ENCODE results near the gene ZNF814. TPM values are rescaled to one million over a fixed set of nuclear protein-coding genes. Genes with fewer than 3 reads are reported as not detected.
"Not testable (repeated sequence)": the region's sequence is repeated elsewhere in the genome, so short reads cannot be mapped to it uniquely, and the experiment has no call there.

The ZNF814 gene
- total RNA-seq, 1 donor from 2014 or later: 56.2 TPM

- DNase-seq (ENCODE audit: low spot score in 2 of 2, unreplicated experiment in 2 of 2): no peak
- Mint-ChIP-seq H3K4me3 (no peak overlapping the region), H3K27ac (no peak overlapping the region), H3K9me3 (no peaks in the 10 kb centered on the region), H3K27me3 (ENCODE audit: low read depth) (no peaks in the 10 kb centered on the region), H3K36me3 (peaks cover 29% of the 10 kb centered on the region), H3K4me1 (no peaks in the 10 kb centered on the region)
- no peak for TF ChIP-seq CTCF (IDR thresholded peaks at IDR 0.05; ENCODE audit: unreplicated experiment)
Measured at GRCh38 chr19:57841122-57841763, 47.6 kb downstream of the ZNF814 start.

GRCh38 chr19:57838622-57839191 is 50.1 kb downstream of the ZNF814 start:
- peaks cover 27% of the 10 kb centered on the region for H3K36me3 Mint-ChIP-seq
- not testable (repeated sequence) for H3K9me3 Mint-ChIP-seq; DNase-seq (ENCODE audit: low spot score in 2 of 2, unreplicated experiment in 2 of 2); H3K27me3 Mint-ChIP-seq (ENCODE audit: low read depth); H3K27ac Mint-ChIP-seq; H3K4me1 Mint-ChIP-seq; H3K4me3 Mint-ChIP-seq

GRCh38 chr19:57836991-57837390 is 51.8 kb downstream of the ZNF814 start:
- not testable (repeated sequence) for DNase-seq (ENCODE audit: low spot score in 2 of 2, unreplicated experiment in 2 of 2); H3K4me3 Mint-ChIP-seq; H3K27me3 Mint-ChIP-seq (ENCODE audit: low read depth); H3K27ac Mint-ChIP-seq; H3K4me1 Mint-ChIP-seq; H3K9me3 Mint-ChIP-seq
- H3K36me3 Mint-ChIP-seq: peaks cover 22% of the 10 kb centered on the region

- peak in 1 of 2 experiments; percentile 87 for DNase-seq (ENCODE audit: low spot score in 2 of 2, unreplicated experiment in 2 of 2)
- Mint-ChIP-seq H3K27me3 (ENCODE audit: low read depth) (no peaks in the 10 kb centered on the region), H3K27ac (peak within 1 kb of the TSS; percentile 98), H3K4me1 (peaks cover 42% of the 10 kb centered on the region), H3K4me3 (peak within 1 kb of the TSS; percentile 88), H3K9me3 (no peaks in the 10 kb centered on the region), H3K36me3 (peaks cover 20% of the 10 kb centered on the region)
- TF ChIP-seq CTCF (IDR thresholded peaks at IDR 0.05; ENCODE audit: unreplicated experiment): peak; percentile 76
Measured at GRCh38 chr19:57830071-57830602, 58.7 kb downstream of the ZNF814 start, which contains the start of gene ZNF587B. ZNF587B (plus strand) TSS chr19:57830299; CDS start chr19:57830529, 230 bp downstream.

GRCh38 chr19:57829316-57829715 is 59.5 kb downstream of the ZNF814 start:
- Mint-ChIP-seq H3K27me3 (ENCODE audit: low read depth) (no peaks in the 10 kb centered on the region), H3K9me3 (no peaks in the 10 kb centered on the region), H3K4me1 (peaks cover 46% of the 10 kb centered on the region), H3K36me3 (peaks cover 20% of the 10 kb centered on the region), H3K4me3 (peak overlapping the region; percentile 88), H3K27ac (peak overlapping the region; percentile 98)
- no peak for TF ChIP-seq CTCF (IDR thresholded peaks at IDR 0.05; ENCODE audit: unreplicated experiment)
- DNase-seq (ENCODE audit: low spot score in 2 of 2, unreplicated experiment in 2 of 2): no peak

- Mint-ChIP-seq H3K4me3 (no peak overlapping the region), H3K36me3 (peaks cover 21% of the 10 kb centered on the region), H3K4me1 (peaks cover 45% of the 10 kb centered on the region), H3K9me3 (no peaks in the 10 kb centered on the region), H3K27ac (peak overlapping the region; percentile 43), H3K27me3 (ENCODE audit: low read depth) (no peaks in the 10 kb centered on the region)
- no peak for TF ChIP-seq CTCF (IDR thresholded peaks at IDR 0.05; ENCODE audit: unreplicated experiment)
- DNase-seq (ENCODE audit: low spot score in 2 of 2, unreplicated experiment in 2 of 2): no peak
Measured at GRCh38 chr19:57825511-57825910, 63.3 kb downstream of the ZNF814 start.

GRCh38 chr19:57823608-57824007 is 65.2 kb downstream of the ZNF814 start:
- Mint-ChIP-seq H3K36me3 (peaks cover 21% of the 10 kb centered on the region), H3K4me1 (peaks cover 36% of the 10 kb centered on the region)
- H3K27ac Mint-ChIP-seq; H3K27me3 Mint-ChIP-seq (ENCODE audit: low read depth); DNase-seq (ENCODE audit: low spot score in 2 of 2, unreplicated experiment in 2 of 2); H3K9me3 Mint-ChIP-seq; H3K4me3 Mint-ChIP-seq: not testable (repeated sequence)

- not testable (repeated sequence) for DNase-seq (ENCODE audit: low spot score in 2 of 2, unreplicated experiment in 2 of 2); H3K4me3 Mint-ChIP-seq; H3K27ac Mint-ChIP-seq; H3K9me3 Mint-ChIP-seq; H3K27me3 Mint-ChIP-seq (ENCODE audit: low read depth)
- Mint-ChIP-seq H3K36me3 (peaks cover 21% of the 10 kb centered on the region), H3K4me1 (peaks cover 39% of the 10 kb centered on the region)
Measured at GRCh38 chr19:57823155-57823554, 65.7 kb downstream of the ZNF814 start.

GRCh38 chr19:57821501-57821900 is 67.3 kb downstream of the ZNF814 start:
- DNase-seq (ENCODE audit: low spot score in 2 of 2, unreplicated experiment in 2 of 2); H3K27me3 Mint-ChIP-seq (ENCODE audit: low read depth); H3K27ac Mint-ChIP-seq; H3K4me3 Mint-ChIP-seq; H3K9me3 Mint-ChIP-seq: not testable (repeated sequence)
- peaks cover 13% of the 10 kb centered on the region for H3K36me3 Mint-ChIP-seq
- peaks cover 35% of the 10 kb centered on the region for H3K4me1 Mint-ChIP-seq

GRCh38 chr19:57821095-57821494 is 67.7 kb downstream of the ZNF814 start:
- H3K27ac Mint-ChIP-seq: peak overlapping the region; percentile 98
- H3K4me3 Mint-ChIP-seq: peak overlapping the region; percentile 95
- not testable (repeated sequence) for H3K9me3 Mint-ChIP-seq; H3K36me3 Mint-ChIP-seq; H3K27me3 Mint-ChIP-seq (ENCODE audit: low read depth); DNase-seq (ENCODE audit: low spot score in 2 of 2, unreplicated experiment in 2 of 2)
- peaks cover 39% of the 10 kb centered on the region for H3K4me1 Mint-ChIP-seq

Data from mesothelial cell of epicardium (in vitro differentiated cells).